Adrenal gland (tissue), 5 donors: ENCODE measurements around the gene ARPC1A.

Source experiments
- POLR2A ChIP-seq, 2 donors: fragments of 450-650 bp; IDR thresholded peaks; one replicate each; pipeline ENCODE4 v1.6.1; 2017; ENCODE audit warnings: antibody characterized with exemption in 2 of 2, mild to moderate bottlenecking in 2 of 2, moderate library complexity in 1 of 2
- TF ChIP-seq, protein P1 (sequence below), 6 experiments: fragments of 450-650 bp in 4 of 6; fragments of 200-600 bp in 2 of 6; sonication (generic) in 1 of 6; IDR thresholded peaks; 1 replicate in 5 of 6; 2 replicates in 1 of 6; pipeline versions ENCODE4 v1.5.1 to v1.8.0; 2016 to 2021; ENCODE audit warnings: antibody characterized with exemption in 6 of 6, mild to moderate bottlenecking in 2 of 6, moderate library complexity in 1 of 6
- donor health status: DM: no; HTN: no; CAD: no.

DNA sequence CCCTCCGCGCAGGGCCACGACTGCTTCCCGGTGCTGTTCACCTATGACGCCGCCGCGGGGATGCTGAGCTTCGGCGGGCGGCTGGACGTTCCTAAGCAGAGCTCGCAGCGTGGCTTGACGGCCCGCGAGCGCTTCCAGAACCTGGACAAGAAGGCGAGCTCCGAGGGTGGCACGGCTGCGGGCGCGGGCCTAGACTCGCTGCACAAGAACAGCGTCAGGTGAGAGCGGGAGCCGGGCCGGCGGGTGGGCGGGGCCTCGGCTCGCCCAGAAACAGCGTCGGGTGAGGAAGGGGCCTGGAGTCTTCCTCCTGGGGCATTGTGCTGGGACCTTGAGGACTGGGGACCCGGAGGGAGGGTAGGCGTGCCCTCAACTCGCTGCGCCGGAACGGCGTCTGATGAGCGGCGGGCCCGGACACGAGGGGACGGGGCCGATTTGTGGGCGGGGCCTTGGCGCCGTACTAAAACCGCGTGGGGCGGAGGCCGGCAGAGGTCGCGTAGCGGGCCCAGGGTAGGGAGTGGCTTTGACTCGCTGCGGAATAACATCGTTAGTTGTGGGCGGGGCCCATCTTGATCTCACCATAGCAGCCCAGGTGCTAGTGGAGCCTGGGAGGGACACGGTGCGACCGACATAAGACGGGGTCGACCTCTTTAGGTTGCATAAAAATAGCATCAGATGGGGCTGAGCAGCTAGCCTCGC is 67.1 kb downstream of the ARPC1A start:
- TF ChIP-seq, protein P1, sequence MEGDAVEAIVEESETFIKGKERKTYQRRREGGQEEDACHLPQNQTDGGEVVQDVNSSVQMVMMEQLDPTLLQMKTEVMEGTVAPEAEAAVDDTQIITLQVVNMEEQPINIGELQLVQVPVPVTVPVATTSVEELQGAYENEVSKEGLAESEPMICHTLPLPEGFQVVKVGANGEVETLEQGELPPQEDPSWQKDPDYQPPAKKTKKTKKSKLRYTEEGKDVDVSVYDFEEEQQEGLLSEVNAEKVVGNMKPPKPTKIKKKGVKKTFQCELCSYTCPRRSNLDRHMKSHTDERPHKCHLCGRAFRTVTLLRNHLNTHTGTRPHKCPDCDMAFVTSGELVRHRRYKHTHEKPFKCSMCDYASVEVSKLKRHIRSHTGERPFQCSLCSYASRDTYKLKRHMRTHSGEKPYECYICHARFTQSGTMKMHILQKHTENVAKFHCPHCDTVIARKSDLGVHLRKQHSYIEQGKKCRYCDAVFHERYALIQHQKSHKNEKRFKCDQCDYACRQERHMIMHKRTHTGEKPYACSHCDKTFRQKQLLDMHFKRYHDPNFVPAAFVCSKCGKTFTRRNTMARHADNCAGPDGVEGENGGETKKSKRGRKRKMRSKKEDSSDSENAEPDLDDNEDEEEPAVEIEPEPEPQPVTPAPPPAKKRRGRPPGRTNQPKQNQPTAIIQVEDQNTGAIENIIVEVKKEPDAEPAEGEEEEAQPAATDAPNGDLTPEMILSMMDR (IDR thresholded peaks at IDR 0.05), result peak in 1 of 6 experiments; percentile 9
- TF ChIP-seq POLR2A (IDR thresholded peaks at IDR 0.05), result peak in 1 of 2 donors; percentile 65
